Measurements from ENCODE around the gene VIT.
"Not testable (repeated sequence)": the region's sequence is repeated elsewhere in the genome, so short reads cannot be mapped to it uniquely, and the experiment has no call there.

The VIT gene

DNA sequence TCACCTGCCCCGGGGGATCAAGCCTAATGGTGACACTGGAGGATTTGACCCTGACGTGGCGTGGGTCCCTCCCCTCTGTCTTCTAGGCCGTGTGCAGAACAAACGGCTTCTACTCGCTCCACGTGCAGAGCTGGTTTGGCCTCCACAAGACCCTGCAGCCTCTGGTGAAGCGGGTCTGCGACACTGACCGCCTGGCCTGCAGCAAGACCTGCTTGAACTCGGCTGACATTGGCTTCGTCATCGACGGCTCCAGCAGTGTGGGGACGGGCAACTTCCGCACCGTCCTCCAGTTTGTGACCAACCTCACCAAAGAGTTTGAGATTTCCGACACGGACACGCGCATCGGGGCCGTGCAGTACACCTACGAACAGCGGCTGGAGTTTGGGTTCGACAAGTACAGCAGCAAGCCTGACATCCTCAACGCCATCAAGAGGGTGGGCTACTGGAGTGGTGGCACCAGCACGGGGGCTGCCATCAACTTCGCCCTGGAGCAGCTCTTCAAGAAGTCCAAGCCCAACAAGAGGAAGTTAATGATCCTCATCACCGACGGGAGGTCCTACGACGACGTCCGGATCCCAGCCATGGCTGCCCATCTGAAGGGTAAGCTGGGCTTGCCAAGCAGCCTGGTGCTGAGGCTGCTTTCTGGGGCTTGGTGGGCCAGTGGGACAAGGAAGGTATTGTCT is 112.0 kb downstream of the VIT start:
- DNase-seq = no peak

DNA sequence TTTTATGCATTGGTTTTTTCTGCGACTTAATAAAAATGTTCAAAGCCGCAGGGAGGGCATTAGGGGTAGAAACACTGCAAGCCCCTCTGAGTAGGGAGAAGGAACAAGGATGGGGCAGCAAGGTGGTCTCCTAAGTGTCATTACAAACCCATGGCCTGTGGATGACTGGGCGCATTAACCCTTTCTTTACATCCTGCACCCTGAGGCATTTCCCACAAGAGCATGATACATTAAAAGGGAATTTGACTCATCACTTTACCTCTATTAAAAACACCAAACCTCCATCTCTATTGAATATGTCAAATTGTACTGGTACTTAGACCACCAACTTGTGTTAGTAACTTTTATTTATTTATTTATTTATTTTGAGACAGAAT is 112.5 kb downstream of the VIT start:
- DNase-seq = no peak

DNA sequence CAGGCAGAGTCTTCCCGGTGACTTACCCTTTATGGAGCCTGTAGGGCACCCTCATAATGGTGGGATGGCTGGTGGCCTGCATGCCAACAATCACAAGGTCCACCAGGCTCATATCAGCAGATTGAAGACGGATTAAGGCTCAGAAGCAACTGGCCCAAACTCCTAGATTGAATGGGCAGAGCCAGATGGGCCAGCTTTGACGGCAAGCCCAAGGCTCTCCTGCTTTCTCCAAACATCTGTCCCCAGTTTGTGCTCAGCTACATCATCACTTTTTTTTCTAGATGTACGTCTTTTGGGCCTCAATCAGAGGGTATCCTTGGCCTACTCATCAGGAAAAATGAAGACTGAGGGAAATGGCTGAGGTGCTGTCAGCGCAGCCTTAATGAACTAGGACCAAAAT is 114.6 kb downstream of the VIT start:
- DNase-seq = no peak

DNA sequence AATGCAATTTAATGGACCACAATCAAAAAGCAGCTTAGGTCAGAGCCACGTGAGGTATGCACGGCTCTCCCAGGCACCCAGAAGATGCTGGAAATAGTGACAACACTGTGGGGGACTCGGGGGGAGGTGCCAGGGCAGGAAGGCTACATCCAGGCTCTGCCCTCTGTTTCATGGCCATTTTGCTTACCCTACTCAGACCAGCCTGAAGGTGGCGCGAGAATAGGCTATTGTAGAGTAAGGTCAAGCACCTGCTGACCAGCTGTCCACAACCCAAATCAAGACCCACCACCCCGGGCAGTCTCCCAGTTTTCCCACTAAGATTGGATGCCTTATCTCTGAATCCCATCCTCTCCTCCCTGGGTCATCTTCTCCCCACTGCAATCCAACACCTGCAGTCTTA is 115.7 kb downstream of the VIT start:
- peak; percentile 31 for DNase-seq

DNA sequence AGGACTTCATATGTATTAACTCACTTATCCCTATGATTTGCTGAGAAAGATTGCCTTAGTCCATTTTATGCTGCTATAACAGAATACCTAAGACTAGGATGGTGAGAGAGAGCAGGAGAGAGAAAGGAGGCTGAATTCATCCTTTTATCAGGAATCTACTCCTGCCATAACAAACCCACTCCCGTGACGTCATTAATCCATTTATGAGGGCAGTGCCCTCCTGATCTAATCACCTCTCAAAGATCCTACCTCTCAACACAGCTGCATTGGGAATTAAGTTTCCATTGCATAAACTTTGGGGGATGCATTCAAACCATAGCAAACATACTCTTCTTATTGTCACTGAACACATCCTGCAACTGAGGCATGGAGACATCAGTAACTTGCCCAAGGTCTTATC is 122.0 kb downstream of the VIT start:
- DNase-seq = no peak

DNA sequence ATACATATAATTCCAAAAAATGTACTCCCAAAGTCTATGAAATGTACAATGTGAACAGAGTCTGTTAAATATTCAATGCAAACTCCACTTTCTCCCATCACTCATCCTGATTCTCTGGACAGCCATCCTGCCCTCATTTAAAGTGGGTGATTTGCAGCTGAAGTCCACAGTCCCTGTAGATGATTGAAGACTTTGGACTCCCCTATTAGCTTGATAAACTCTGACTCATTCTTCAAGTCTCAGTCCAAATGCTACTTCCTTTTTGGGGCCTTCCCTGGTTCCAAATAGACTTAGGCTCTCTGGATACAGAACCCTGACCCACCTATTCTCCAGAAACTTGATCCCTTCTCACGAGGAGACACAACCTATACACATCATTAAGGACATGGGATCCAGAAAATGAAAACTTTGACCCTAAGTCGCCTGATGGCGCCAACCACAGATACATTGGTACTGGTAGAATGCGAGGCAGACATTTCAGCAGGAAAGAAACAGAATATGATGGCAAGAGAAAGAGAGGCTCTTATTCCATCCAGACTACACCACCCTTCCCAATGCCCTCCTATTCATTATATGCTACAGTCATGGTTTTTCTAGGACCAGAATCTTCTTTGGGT is 122.7 kb downstream of the VIT start:
- no peak for DNase-seq

DNA sequence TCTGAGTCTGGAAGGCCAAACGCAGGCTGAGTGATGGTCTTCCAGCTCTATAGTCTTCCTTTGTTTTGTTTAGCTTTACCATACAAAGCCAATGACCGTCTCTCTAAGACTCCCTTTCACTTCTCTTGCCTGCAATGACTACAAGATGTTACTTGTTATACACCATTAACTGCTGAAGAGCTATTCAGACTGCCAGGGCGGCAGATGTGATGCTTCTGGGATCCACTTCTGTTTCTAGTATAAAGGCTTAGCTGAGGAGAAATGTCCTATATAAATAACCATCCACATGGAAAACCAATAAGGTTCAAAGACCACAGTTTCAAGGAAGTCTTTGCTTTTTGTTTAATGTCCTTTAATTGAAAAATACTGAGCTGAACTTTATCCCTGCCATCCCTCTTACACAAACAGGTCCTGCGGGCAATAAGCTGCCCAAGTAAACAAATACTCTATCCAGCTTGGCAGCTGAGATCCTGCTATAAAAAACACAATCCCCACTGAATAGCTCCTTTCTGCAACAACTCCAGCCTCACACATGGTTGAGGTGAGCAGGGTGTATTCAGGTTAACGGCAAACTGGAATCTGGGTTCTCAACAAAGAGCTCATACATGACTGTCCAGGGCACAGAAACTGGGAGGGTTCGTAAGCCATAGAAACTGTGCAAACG is 124.6 kb downstream of the VIT start:
- DNase-seq = no peak

DNA sequence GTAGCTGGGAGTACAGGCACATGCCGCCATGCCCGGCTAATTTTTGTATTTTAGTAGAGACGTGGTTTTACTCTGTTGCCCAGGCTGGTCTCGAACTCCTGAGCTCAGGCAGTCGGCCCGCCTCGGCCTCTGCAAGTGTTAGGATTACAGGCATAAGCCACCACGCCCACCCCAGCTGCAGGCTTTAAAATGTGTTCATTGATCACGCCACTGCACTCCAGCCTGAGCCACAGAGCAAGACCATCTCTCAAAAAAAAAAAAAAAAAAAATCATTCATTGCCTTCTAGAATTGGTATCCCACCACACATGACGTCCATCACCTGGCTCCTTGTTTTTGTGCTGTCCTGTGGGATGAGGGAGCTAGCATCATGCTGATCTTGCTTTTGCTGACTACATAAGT is 127.4 kb downstream of the VIT start:
- DNase-seq = no peak

DNA sequence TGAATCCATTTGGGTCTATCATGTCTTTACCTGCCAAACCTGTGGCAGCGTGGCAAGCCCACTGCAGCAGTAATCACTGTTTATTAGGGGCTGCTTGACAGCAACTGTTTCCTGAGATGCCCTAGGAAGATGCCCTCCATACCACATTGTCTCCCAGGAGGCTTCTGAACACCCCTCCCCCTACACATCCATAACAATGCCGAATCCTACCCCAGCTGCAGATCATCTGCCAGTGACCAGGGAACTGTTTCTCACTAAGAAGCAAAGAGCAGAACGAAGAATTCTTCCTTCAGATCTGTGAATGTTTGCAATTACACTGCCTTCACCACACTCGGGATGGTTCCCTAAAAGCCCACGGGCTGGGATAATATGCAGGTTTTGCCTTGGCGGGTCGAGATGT is 127.8 kb downstream of the VIT start:
- no peak for DNase-seq

DNA sequence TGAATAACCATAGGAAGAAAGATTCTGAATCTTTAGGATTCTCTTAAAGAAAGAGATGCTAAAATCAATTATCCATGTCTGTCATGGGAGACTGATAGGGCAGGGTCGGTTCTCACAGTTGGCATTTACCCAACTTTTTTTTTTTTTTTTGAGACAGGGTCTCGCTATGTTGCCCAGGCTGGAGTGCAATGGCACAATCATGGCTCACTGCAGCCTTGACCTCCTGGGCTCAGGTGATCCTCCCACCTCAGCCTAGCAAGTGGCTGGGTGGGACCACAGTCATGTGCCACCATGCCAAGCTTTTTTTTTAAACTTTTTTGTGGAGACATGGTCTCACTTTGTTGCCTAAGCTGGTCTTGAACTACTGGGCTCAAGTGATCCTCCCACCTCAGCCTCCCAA is 128.2 kb downstream of the VIT start:
- DNase-seq = not testable (repeated sequence)

DNA sequence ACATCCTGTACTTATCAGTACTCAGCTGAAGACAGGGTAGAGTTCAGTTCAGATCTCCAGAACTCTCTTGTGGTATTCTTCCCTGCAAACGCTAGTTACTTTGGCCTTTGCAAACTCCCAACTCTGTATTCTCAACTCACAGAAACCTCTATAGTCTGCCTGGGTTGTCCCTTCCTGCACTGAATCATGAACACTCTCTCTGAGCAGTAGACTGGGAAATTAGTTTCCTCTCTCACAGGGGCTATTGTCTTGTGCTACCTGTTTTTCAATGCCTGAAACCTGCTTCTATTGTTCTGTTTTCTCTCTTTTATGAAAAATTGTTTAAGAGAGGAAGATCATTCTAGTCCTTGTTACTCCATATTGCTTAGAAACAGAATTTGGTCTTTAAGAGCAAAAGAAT is 134.7 kb downstream of the VIT start:
- DNase-seq = no peak

DNA sequence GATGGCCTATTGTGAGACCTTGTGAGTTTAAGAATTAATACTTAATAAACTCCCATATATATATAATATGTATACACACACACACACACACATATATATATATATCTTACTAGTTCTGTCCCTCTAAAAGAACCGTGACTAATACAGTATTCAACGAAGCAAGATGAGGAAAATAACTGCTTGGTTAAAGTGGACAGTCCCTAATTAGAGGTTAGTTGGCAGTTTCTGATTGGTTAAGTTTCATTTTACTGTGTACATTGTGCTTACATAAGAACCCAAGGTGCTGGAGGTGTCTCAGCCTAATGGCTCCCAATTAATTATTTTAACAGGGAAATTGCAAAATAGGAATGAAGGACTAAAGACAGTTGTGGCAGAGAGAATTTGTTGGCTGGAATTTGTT is 137.7 kb downstream of the VIT start:
- no peak for DNase-seq

DNA sequence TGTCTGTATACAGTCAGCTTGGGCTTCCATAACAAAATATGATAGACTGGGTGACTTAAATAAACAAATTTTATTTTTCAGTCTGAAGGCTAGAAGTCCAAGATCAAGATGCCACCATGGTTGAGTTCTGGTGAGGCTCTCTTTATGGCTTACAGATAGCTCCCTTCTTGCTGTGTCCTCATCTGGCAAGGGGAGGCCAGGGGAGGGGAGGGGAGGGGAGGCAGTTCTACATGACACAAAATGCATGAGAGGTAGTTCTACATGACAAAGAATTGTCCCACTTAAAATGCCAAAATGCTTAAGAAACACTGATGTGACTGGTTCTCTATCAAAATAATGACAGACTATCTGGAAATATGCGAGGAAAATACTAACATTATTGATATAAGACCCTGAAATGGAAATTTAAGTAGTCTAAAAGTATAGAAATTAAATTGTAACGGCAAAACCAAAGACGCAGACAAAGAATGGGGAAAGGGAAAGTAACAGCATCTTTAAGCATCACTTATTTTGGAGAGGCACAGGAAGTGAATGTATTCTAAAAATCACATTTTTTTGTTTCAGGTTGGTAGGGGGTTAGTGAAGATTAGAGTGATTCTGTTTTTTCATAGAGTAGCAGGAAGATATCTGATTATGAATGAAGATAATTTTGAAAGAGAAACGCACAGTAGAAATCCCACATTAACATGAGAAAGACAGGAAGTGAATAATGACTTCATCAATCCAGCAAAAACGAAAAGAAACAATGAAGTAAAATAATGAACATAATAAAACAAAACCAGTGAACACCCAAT is 138.4 kb downstream of the VIT start:
- DNase-seq = no peak

DNA sequence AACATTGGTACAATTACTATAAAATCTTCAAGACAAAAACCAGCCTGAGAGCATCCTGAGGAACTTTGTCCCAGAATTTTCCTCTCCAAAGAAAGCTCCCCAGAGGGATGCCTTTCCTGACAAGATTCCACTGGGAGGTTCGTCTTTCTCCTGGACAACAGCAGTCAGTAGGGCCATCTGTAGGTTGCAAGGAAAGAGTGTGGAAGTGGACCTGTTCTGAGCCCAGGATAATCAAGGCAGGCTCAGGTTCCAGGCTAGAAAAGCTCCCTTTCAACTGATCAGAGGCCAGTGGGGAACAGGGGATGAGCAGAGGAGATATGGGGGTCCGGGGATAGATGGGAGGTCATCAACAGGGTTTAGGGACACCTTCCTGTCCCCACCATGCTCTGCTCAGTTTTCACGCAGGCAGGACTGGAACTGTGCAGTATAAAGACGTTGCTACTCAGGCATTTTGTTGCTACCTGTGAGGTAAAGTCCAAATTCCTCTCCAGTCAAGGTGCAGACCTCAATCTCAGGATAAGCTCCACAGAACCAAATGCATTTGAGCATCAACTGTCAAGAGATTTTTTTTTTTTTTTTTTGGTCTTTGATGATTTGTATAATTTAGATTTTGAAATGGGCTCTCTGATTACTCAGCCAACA is 143.6 kb downstream of the VIT start:
- DNase-seq = no peak

DNA sequence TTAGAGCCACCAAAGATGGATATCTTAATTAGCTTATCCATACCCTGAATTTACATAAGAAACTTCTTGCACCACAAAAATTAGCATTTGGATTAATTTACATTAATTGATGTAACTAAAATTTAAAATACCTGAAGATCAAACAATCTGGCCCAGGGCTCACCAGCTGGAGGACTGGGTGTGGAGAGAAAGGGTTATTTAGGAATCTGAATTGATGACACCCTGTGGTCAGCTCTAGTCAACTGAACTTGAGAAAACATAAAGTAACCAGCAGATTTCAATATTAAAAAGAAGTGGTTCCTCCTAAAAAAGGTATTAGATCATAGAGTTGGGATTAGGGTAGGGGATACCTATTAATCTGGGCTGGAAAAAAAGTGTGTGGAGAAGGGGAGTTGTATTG is 147.3 kb downstream of the VIT start:
- DNase-seq = no peak

DNA sequence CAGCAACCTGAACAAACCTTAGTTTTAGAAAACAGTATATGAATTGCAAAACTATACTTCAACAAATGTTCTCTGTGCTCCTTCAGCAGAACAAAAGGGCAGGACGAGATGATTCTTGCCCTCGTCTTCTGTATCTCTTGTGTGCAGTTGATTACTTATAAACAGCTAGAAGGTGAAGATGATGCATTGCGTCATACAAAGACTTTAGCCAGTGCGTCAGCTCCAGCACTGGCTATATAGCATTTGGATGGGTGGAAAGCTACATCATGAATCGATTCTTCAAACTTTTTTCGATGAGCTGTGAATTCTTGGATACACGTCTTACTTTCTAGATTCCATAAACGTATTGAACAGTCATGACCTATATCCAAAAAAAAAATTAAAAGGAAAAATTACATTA is 152.8 kb downstream of the VIT start:
- no peak for DNase-seq

DNA sequence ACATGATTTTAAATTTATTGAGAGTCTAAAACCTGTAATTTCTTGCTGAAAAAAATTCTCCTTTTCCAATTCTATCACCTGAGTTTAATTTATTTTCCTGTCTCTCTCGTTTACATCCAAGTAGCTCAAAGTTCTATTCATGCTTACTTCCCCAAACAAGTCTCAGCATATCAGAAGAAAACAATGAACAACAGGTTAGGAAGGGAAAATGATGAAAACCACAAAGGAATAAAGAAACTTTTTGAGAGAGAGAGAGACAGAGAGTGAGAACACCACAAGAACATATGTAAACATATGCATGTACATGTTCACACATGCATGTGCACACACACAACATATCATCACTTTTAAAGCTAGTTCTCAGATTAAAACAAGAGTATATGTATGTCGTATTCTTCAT is 157.7 kb downstream of the VIT start:
- no peak for DNase-seq

DNA sequence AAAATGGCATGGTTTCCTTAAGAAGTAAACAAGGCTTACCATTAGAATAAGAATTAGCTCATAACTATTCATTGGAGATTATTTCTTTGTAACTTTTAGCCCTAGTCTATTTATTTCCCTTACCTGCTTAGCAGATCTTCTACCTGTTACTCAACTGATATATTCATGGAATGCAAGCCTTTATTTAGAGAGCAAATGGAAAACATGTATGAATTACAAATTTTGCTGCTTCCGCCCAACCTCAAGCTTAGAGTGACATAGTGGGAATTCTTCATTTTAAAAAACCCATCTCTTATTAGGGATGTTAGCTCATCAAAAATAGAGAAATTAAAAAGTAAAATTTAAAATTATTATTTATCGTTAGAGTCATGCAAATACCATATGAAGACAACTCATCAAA is 158.9 kb downstream of the VIT start:
- DNase-seq = no peak

DNA sequence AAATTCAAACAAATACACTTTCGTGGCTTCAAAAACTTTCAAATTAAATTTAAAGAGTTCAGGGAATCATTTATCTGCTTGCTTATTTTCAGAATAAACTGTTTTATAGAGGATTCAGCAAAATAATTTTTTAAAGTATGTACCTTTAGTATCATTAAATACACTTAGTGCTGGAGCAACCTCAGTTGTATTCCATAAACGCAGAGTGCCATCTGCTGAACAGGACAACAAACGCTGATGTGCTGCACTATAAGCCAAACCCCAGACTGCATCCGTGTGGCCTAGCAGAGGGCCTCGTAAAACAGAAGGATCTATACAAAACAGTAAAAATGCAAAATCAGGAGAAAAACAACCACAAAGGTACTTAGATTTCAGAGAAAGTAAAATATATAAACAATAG is 161.2 kb downstream of the VIT start:
- DNase-seq = no peak

DNA sequence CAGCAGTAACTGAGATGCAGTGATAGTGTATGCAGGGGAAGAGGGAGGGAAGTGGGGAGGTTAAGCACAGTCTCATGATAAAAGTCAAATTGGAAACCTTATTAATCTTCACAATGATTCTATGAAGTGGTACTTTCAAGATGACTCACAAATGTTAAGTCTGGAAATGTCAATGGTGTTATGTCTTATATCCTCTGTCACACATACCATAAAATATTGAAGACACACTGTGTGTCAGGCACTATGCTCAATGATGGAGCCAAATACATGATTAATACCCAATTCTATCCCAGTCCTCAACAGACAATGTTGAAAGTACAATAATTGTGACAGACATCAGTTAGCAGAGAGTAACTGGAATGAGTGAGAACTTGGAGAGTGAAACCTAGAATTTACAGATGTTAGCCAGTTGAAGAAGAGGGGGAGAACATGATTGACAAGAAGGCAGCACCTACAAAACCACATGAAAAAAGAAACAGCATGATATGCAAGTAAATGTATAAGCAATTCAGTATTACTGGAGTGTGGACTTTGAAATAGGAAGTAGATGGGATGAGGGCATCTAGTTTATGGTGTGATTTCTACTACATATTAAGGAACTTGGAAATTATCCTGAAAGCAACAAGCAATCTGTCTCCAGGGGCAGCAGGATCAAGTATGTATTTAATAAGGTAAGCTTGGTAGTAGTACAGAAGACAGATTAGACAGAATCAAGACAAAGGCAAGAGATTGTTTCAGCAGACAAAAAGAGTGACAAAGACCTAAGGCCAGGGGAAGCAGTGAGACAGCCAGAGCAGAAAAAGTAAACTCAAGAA is 162.3 kb downstream of the VIT start:
- no peak for DNase-seq

DNA sequence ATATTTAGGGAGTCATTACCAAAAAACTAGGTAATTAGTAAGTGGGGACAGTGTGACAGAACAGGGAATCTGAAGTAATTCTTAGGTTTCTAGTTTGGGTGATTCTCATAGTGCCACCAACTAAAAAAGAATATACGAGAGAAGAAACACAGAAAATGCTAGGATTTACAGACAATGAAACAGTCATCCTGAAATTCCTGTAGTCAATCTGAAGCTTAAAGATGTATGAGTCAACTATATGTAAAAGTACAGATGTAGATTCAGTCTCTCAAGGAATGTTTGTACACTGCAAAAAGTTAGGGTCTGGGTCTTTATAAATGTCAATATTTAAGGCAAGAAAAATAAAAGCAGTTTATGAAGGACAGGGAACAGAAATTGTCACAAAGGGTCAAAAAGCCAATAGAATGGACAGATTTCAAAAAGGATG is 162.9 kb downstream of the VIT start:
- DNase-seq = no peak

DNA sequence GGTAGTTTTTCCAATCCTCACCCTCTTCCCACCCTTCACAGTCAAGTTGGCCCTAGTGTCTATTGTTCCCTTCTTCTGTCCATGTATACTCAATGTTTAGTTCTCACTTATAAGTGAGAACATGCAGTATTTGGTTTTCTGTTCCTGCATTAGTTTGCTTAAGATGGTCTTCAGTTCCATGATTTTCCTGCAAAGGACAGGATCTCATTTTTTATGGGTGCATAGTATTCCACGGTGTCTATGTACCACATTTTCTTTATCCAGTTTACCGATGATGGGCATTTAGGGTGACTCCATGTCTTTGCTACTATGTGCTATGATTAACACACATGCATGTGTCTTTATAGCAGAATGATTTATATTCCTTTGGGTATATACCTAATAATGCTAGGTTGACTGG is 165.4 kb downstream of the VIT start:
- no peak for DNase-seq
